Activated gamma-delta T cell (primary cell): ENCODE measurements around the gene FLT3LG.

Experiments used
- DNase-seq: peaks from one replicate; lab custom pipeline; 2025; lab: John Stamatoyannopoulos, UW

Gene FLT3LG

GRCh38 chr19:49513746-49514118 lies 39.7 kb downstream of the FLT3LG start:
- no peak for DNase-seq

- DNase-seq: no peak
Observed at GRCh38 chr19:49514151-49514550, 40.1 kb downstream of the FLT3LG start.

DNA sequence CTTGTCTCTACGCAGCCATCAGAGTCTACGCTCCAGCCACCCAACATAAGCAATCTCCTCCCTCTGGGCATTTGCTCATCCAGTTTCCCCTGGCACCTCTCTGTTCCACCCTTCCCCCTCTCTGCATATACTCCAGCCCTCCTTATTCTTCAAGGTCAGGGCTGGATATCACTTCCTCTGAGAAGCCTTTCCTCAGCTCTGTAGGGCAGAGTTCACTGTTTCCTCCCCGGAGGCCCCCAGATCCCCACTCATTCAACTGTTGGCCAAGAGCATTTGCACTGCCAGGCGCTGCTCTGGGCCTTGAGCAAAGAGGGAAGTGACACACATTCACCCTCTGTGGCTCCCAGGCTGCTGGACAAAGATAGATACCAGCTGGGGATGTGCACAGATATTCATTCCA lies 41.8 kb downstream of the FLT3LG start:
- no peak for DNase-seq

DNA sequence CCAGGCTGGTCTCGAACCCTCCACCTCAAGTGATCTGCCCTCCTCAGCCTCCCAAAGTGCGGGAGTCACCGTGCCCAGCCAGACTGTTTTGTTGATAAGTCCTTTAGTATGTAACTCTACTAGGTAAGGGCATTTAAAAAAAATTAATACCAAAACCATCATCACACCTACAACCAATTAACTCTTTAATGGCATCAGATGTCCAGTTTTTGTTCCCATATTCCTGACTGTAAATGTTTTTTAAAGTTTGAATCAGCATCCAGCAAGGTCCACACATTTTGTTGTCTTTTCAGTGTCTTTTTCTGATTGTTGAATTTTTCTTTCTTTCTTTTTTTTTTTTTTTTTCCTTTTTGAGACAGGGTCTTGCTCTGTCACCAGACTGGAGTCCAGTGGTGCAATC lies 44.0 kb downstream of the FLT3LG start:
- no peak for DNase-seq

DNA sequence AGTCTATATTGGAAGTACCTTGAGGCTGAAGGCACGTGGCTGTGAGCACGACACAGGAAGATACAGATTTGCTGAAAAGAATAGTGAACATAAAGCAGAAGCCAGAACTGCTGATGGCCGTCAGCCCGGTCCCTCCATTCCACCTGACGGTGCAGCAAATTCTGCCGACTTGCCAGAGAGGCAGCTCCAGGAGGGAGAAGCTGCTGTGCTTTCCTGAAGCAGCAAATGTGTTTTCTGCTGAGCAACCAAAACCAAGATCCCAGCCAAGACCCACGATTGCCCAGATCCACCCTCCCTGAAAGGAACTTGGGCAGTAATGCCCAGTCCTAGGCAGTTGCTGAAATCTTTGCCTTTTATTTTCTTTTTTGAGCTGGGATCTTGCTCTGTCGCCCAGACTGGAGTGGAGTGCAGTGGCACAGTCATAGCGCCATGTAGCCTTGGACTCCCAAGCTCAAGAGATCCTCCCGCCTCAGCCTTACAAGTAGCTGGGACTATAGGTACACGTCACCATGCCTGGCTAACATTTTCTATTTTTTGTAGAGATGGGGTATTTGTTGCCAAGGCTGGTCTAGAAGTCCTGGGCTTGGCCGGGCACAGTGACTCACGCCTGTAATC lies 46.8 kb downstream of the FLT3LG start:
- no peak for DNase-seq

DNA sequence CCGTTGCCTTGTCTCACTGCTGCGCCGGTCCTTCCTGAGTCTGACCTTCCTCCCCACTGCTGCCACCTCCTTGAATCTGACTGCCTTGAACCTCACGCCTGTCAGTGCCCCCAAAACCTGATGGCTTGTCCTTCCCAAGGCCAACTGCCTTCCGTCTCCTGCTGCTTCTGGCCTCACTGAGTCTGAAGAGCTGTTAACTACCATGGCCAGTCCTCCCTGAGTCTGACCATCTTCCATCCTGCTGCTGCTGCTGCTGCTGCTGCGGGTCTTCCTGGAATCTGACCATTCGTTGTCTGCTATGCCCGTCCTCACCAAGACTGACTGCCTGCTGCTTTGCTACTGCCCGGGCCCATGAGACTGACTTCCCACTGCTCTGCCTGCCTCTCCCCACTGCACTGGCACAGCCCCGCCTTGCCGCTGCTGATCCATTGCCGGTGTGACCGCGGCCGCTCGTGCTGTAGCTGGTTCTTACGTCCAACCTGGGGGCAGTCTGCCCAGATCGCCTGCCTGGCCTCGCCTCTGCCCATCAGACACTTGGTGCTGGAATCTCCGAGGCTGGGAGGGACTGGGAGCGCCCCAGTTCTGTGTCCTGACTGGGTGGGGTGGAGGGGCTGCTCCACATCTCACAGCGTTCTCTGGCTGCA lies 50.9 kb downstream of the FLT3LG start:
- no peak for DNase-seq

GRCh38 chr19:49528211-49528771 lies 54.3 kb downstream of the FLT3LG start:
- no peak for DNase-seq

DNA sequence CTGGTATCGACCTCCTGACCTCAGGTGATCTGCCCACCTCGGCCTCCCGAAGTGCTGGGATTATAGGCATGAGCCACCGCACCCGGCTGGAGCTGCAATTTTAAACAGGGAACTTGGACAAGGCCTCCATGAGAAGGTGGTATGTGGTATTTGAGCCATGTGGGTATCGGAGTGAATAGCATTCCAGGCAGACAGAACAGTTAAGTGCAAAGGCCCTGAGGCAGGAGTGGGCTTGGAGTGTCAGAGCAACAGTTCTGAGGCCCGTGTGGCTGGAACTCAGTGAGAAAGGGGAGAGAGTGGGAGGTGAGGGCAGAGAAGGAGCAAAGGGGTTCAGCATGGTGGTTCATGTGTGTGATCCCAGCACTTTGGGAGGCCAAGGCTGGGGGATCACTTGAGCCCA lies 56.7 kb downstream of the FLT3LG start:
- no peak for DNase-seq

DNA sequence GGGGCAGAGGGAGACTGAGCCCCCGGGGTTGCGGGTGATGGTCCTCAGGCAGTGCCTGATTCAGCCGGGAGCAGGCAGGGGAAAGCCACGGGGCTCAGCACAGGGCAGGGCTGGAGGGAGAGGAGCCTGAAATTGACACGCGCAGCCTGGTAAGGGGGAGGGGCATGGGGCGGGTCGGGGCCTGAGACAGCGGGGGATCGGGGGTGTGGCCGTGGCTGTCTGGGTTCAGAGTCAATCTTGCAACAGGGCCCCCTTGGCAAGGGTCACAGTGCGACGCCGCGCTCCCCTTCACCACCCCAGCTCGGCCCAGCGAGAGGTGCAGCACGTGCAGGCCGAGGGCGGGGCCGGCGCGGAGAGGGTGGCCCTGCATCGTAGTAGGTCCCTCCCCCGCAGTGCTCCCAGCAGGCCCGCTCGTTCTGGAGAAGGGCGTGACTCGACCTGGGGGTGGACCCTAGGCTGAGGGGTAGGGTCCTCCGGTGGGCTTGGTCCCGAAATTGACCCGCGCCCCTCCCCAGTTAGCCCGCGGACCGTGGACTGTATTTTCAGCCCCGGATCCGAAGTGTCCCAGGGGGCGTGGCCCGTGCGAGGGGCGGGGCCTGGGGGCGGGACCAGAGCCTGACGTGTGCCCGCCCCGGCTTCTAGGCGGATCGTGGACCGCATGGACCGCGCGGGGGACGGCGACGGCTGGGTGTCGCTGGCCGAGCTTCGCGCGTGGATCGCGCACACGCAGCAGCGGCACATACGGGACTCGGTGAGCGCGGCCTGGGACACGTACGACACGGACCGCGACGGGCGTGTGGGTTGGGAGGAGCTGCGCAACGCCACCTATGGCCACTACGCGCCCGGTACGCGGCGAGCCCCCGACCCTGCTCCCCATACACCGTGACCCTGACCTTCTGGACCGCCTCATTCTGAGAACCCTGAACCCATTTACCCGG lies 59.8 kb downstream of the FLT3LG start:
- DNase-seq: peak; percentile 67

DNA sequence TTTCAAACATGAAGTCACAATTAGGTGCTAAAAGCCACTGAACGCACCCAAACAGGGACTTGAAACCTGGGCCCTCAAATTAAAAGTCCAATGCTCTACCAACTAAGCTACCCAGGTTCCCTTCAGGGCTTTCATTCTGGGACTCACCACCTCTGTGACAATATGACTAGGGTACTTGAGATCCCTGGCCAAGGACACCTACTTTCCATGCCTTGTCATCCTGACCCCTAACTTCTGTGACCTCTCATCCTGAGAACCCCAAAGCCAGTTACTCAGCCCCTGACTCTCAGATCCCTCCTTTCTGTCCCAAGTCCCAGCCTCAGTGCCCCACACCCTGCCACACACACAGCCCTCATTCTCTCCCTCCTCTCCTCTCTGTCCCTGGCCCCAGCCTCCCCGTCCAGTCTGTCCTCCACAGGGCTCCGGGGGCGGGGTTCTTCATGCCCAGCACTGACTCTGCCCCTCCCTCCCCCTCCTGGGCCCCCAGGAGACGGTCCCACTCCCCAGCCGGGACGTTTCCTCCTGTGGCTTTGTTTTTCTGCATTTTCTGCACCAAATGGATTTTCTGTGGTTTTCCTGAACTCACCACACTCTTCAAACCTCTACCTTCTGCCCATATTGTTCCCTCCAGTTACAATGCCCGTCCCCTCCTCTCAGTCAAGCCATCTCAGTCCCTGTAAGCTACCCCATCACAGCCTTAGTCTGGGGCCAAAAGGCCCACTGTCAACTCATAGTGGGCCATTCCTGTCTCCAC lies 60.8 kb downstream of the FLT3LG start:
- no peak for DNase-seq
